CD4-positive, alpha-beta T cell treated with Interleukin-4 for 1 hour (primary cell): ENCODE results near the gene CLPTM1L.
A peak's percentile ranks its signal among the peaks of the same experiment; 100 is the strongest.
"Not testable (repeated sequence)": the region's sequence is repeated elsewhere in the genome, so short reads cannot be mapped to it uniquely, and the experiment has no call there.

Experiments
- DNase-seq, 2 donors: peaks; one replicate each; pipeline ENCODE4 v3.0.0-alpha.2; 2020 to 2022

The CLPTM1L gene

DNA sequence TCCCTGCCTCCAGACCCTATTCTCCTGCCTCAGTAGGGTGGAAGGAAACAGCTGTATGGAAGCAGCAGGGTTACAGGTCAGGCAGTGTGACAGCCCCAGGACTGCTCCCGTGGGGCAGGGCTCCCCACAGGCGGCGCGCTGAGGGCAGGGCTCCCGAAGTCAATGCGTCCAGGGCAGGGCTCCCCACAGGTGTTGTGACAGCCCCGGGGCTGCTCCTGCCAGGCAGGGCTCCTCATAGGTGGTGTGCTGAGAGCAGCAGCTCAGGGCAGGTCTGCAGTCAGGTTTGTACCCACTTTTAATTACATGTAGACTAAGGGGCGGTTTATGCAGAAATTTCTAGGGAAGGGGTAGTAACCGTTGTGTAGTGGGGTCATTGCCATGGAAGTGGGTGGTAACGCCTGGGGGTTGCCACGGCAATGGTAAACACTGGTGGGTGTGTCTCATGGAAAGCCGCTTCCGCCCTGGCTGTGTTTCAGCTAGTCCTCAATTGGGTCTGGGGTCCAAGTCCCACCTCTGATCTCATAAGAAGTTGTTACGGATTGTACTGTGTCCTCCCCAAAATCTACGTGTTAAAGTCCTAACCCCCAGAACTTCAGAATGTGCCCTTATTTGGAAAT lies 33.4 kb downstream of the CLPTM1L start:
- no peak for DNase-seq

DNA sequence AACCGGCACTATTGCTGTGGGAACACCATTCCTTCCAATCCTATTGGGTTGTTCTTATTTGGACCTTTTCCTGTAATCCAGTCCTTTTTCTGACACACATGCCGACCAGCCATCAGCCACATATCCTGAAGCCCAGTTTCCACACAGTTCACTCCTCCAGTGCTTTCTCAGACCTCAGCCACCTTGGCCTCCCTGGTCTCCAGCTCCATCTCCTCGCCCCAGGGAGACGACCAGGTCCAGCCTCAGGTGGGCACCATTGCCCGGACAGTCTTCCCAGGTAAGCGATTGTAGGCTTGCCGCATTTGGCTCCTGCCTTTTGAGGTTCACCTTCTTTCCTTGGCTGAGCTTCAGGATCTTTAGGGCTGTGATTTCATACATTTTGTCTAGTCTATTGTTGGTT lies 34.8 kb downstream of the CLPTM1L start:
- DNase-seq = no peak

DNA sequence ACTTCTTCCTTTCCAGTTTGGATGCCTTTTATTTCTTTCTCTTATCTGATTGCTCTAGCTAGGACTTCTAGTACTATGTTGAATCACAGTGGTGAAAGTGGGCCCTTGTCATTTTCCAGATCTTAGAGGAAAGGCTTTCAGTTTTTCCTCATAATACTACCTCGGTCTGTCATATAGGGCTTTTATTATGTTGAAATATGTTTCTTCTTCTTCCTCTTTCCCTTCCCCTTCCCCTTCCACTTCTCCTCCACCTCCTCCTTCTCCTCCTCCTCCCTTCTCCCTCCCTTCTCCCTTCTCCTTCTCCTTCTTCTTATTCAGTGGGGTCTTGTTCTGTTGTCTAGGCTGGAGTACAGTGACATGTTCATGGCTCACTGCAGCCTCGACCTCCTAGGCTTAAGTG lies 40.9 kb downstream of the CLPTM1L start:
- DNase-seq = no peak

DNA sequence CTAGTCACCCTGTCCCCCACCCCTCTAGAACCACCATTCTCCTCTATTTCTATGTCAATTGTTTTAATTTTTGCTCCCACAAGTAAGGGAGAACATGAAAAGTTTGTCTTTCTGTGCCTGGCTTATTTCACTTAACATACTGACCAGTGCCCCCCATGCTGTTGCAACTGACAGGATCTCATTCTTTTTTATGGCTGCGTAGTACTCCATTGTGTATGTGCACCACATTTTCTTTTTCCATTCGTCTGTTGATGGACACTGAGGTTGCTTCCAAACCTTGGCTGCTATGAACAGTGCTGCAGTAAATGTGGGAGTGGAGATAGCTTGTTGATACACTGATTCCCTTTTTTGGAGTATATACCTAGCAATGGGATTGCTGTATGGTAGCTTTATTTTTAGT lies 42.6 kb downstream of the CLPTM1L start:
- no peak for DNase-seq

DNA sequence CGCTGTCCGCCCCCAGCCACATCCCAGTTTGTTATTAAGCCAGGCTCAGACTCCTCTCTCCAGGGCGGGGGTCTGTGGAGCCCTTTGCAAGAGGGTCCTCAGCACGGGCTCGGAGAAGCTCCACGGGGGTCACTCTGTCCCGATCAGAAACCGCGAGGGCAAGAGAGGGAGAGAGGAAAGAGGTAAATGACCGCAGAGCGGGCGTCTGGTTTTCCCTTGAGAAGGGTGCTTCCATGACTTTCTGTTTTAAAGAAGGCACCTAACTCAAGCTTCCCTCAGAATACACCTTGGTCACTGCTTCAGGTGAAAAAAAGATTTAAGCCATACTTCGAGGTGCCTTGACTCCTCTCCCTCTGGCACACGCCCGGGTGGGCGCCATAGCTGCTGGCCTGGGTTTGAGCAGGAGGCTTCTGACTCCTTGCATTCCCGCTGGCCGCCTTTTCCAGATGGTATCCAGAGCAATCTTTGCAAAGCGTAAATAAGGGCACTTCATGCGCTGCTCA lies 44.3 kb downstream of the CLPTM1L start:
- peak in 1 of 2 donors; percentile 4 for DNase-seq

DNA sequence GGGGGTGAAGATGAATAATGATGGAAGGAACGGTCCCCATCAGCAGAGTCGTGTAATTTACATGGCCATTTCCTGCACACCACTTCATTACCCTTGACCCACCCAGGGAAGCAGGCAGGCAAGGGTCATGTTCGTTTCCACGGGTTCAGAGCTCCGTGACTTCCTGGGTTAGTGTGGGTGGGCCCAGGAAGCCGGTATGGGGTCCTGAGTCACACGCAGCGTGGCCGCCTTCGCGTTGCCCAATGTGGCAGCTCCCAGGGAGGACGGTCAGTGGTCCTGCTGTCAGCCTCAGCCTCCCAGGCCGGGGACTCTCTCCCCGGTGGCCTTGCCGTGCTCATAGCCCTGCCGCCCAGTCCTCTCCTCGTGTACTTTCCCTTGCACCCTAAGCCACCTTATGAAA lies 44.9 kb downstream of the CLPTM1L start:
- peak in 1 of 2 donors; percentile 8 for DNase-seq

DNA sequence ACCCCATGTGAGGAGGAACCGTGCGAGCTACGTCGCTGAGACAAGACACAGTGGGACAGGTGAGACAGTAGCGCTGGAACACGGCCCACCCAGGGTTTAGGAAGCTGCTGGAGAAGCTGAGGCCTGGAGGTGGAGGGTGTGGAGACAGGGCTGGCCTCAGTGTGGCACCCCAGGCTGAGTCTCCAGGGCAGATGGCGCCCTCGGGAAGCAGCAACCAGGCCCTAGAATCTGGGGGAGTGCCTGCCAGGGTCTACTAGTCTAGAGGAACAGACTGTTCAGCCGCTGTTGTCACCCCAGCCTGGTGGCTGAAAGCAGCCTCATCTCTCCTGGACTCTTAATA lies 45.4 kb downstream of the CLPTM1L start:
- peak in 1 of 2 donors; percentile 10 for DNase-seq

DNA sequence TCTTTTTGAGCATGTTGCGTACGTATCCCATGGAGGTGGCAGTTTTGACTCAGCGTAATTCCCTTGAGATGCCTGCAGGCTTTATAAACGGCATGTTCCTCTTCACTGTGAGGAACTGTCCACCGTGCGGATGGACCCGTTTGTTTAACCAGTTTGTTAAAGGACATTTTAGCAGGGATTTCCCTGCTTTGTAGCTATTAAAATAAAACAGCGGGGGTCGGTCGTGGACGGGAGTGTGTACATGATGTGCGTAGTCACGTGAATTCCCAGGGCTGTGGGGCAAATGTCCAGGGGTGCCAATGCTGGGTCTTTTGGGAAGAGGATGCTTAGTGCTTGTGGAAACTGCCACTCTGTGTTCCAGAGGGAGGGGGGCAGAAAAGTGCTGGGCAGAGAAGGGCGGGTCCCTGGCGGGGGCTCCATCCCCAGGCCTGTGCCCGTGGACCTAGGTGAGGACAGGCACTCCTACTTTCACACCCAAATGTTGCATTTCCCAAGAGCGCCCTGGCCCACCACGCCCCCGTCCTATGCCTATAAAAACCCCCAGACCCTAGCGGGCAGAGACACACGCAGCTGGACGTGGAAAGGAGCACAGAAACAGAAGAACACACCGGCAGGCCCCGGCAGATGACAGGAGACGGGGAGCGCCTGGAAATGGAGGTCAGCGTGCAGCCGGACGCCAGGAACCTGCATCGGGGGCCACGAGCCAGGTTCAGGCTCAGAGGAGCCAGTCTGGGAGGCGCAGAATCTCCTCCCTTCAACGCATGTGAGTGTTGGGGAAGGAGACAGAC lies 46.0 kb downstream of the CLPTM1L start:
- DNase-seq = no peak

DNA sequence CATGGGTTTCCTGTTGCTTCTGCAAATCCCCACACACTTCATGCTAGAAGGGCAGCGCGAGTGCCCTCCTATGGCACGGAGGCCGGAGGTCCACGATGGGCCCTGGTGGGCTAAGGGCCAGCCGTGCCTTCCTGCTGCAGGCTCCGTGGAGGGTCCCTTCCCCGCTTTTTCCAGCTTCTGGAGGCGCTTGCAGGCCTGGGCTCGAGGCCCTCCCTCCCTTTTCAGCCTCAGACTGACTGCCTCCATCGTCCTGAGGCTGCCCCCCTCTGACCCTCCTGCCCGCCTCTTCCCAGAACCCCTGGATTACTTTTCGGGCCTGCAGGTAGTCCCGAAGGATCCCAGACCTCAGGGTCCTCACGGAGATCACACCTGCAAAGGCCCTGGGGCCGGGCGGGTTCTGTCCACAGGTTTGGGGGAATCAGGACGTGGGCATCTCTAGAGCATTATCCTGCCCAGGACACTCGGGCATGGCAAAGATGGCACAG lies 46.8 kb downstream of the CLPTM1L start:
- DNase-seq = peak in 1 of 2 donors; percentile 6

DNA sequence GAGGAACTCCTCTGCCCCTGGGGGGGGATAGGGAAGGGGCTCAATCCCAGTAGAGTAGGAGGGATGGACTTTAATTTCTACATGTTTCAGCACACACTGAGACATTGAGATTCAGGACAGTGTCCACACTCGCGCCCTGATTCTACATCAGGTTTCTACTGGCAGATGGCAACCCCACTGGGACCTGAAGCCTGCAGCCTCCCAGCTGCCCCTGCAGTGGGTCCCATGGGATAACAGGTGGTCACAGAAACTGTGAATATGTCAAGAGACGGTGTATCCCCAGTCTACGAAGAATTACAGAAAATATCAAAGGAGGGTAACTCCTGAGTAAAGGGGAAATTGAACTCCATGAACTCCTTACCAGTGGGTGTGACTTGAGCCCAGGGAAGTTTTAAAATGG lies 47.7 kb downstream of the CLPTM1L start:
- peak in 1 of 2 donors; percentile 6 for DNase-seq

DNA sequence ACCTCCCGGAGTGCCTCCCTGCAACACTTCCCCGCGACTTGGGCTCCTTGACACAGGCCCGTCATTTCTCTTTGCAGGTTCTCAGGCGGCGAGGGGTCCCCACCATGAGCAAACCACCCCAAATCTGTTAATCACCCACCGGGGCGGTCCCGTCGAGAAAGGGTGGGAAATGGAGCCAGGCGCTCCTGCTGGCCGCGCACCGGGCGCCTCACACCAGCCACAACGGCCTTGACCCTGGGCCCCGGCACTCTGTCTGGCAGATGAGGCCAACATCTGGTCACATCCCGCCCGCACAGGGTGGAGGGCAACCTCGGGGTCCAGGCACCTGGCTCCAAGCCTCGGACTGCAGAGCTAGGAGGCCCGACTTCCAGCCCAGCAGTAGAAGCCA lies 49.3 kb downstream of the CLPTM1L start:
- no peak for DNase-seq

DNA sequence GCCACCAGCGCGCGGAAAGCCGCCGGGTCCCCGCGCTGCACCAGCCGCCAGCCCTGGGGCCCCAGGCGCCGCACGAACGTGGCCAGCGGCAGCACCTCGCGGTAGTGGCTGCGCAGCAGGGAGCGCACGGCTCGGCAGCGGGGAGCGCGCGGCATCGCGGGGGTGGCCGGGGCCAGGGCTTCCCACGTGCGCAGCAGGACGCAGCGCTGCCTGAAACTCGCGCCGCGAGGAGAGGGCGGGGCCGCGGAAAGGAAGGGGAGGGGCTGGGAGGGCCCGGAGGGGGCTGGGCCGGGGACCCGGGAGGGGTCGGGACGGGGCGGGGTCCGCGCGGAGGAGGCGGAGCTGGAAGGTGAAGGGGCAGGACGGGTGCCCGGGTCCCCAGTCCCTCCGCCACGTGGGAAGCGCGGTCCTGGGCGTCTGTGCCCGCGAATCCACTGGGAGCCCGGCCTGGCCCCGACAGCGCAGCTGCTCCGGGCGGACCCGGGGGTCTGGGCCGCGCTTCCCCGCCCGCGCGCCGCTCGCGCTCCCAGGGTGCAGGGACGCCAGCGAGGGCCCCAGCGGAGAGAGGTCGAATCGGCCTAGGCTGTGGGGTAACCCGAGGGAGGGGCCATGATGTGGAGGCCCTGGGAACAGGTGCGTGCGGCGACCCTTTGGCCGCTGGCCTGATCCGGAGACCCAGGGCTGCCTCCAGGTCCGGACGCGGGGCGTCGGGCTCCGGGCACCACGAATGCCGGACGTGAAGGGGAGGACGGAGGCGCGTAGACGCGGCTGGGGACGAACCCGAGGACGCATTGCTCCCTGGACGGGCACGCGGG lies 49.9 kb downstream of the CLPTM1L start, which contains the start of gene TERT:
TSS of gene TERT (minus strand) at position 234 of the 815 bp plus-strand sequence. CDS start at position 155, 79 bp downstream.
- peak; percentile 73 to 81 for DNase-seq

DNA sequence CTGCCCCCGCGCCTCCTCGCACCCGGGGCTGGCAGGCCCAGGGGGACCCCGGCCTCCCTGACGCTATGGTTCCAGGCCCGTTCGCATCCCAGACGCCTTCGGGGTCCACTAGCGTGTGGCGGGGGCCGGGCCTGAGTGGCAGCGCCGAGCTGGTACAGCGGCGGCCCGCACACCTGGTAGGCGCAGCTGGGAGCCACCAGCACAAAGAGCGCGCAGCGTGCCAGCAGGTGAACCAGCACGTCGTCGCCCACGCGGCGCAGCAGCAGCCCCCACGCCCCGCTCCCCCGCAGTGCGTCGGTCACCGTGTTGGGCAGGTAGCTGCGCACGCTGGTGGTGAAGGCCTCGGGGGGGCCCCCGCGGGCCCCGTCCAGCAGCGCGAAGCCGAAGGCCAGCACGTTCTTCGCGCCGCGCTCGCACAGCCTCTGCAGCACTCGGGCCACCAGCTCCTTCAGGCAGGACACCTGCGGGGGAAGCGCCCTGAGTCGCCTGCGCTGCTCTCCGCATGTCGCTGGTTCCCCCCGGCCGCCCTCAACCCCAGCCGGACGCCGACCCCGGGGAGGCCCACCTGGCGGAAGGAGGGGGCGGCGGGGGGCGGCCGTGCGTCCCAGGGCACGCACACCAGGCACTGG lies 50.6 kb downstream of the CLPTM1L start:
- DNase-seq = no peak

DNA sequence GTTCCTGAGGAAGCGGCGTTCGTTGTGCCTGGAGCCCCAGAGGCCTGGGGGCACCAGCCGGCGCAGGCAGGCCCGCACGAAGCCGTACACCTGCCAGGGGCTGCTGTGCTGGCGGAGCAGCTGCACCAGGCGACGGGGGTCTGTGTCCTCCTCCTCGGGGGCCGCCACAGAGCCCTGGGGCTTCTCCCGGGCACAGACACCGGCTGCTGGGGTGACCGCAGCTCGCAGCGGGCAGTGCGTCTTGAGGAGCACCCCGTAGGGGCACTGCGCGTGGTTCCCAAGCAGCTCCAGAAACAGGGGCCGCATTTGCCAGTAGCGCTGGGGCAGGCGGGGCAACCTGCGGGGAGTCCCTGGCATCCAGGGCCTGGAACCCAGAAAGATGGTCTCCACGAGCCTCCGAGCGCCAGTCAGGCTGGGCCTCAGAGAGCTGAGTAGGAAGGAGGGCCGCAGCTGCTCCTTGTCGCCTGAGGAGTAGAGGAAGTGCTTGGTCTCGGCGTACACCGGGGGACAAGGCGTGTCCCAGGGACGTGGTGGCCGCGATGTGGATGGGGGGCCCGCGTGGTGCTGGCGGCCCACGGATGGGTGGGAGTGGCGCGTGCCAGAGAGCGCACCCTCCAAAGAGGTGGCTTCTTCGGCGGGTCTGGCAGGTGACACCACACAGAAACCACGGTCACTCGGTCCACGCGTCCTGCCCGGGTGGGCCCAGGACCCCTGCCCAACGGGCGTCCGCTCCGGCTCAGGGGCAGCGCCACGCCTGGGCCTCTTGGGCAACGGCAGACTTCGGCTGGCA lies 51.3 kb downstream of the CLPTM1L start:
- peak in 1 of 2 donors; percentile 9 for DNase-seq

DNA sequence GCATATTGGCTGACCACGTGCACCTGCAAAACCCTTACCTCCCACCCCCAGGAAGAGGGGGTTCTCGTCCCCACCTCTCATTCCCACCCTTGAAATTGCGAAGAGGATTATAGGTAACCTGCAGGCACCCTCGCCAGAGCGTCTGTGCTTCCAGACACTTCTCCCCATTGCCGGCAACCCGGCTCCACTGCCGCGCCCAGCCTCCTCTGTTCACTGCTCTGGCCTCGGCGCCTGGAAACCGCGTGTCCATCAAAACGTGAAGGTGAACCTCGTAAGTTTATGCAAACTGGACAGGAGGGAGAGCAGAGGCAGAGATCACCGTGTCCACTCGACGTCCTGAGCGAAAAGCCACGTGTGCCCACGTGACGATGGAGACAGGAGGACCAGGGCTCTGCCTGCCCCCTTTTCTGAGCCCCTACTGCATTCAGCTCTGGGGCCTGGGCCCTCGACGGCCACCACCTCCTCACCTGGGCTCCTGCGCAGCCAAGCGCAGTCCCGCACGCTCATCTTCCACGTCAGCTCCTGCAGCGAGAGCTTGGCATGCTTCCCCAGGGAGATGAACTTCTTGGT lies 52.0 kb downstream of the CLPTM1L start:
- DNase-seq = peak in 1 of 2 donors; percentile 5

DNA sequence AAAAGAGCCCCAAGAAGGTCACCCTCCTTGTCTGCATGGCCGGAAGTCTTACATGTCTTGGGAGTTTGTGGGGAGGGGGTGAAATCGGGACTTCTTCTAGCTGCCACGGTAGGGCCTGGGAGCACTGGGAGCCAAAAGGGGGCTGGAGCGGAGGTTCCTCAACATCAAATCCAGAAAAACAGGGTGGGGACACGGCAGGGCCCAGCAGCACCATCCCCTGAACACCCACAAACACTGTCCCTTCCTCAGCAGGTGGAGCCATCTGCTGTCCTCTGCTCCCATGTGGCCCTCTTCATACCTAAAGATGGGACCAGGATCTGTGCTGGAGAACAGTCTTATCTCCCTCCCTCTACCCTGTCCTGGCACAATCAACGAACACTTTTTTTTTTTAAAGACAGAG lies 52.8 kb downstream of the CLPTM1L start:
- DNase-seq = peak in 1 of 2 donors; percentile 4

DNA sequence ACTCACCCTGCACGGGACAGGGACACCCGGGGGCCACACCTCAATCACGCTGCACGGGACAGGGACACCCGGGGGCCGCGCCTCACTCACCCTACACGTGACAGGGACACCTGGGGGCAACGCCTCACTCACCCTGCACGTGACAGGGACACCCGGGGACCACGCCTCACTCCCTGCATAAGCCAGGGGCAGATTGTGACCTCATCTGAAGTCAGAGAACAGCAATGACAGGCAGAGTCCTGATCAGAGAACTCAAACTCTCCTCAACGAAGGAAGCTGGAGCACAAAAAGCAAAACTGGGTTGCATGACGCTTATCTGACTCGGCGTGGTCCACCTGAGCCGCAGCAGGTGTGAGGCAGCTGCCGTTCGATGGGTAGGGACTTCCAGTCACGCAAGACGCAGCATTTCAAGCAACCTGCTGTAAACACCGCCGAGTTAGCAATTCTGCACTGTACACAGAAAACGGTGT lies 53.3 kb downstream of the CLPTM1L start:
- DNase-seq = no peak

DNA sequence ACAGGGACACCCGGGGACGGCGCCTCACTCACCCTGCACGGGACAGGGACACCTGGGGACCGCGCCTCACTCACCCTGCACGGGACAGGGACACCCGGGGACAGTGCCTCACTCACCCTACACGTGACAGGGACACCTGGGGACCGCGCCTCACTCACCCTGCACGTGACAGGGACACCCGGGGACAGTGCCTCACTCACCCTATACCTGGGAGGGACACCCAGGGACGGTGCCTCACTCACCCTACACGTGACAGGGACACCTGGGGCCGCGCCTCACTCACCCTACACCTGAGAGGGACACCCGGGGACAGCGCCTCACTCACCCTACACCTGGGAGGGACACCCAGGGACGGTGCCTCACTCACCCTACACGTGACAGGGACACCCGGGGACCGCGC lies 53.9 kb downstream of the CLPTM1L start:
- DNase-seq = not testable (repeated sequence)

DNA sequence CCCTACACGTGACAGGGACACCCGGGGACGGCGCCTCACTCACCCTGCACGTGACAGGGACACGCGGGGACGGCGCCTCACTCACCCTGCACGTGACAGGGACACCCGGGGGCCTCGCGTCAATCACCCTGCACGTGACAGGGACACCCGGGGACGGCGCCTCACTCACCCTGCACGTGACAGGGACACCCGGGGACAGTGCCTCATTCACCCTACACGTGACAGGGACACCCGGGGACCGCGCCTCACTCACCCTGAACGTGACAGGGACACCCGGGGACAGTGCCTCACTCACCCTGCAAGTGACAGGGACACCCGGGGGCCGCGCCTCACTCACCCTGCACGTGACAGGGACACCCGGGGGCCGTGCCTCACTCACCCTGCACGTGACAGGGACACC lies 55.3 kb downstream of the CLPTM1L start:
- DNase-seq = not testable (repeated sequence)

DNA sequence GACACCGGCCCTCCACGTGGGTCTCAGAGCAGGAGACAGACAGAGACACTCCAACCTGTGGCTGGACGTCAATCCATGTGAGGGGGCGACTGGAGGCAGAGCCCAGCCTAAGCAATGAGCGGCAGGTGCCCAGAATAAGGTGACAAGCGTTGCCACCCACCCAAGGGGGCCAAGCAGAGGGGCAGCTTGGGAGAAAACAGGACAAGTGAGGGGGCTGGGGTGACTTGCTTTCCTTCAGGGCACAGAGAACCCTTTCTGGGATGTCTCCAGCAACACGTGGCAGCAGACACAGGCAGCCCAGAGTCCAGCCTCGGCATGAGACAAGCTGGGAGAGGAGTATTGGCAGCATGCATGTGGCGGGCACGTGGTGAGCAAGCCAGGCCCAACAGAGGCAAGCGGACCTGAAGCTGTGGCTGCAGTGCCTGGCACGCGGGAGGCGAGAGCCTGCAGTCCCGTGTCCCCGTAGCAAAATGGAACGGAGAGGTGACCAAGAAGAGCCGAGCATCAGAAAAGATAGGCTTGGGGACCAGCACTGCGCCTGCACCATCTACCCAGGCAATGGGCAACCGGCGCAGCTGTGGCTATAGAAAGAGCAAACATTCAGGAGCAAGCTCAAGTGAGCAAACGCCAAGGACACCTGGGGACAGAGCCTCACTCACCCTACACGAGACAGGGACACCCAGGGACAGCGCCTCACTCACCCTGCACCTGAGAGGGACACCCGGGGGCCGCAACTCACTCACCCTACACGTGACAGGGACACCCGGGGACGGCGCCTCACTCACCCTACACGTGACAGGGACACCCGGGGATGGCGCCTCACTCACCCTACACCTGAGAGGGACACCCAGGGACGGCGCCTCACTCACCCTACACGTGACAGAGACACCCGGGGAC lies 56.2 kb downstream of the CLPTM1L start:
- peak in 1 of 2 donors; percentile 7 for DNase-seq
